ENCODE measurements around the gene THBS3.

DNA sequence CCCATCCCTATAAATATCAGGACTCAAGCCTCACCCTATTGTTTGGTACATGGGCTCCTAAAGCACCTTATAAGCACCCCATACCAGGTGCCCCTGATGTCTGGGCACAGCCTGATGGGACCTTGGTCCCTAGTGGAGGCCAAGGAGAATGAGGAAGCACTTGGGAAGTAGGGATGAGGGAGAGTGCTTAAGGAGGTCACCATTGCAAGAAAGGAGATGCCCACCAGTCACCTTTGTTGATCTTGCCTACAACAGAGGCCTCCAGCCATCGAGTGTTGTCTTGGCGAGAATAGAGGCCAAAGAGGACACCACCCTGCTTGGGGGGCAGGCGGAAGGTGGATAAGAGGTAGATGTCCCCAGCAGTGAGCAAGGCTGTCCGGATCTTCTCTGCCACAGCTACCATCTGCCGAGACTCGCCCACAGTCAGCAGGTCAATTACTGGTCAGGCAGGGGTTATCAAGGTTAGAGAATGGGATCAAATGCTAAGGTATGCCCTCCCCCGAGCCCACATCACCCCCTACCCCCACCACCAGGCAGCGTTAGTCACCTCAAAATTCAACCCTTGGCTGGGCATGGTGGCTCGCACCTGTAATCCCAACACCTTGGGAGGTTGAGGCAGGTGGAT lies 1.6 kb downstream of the THBS3 start:
- TF ChIP-seq, protein P1, sequence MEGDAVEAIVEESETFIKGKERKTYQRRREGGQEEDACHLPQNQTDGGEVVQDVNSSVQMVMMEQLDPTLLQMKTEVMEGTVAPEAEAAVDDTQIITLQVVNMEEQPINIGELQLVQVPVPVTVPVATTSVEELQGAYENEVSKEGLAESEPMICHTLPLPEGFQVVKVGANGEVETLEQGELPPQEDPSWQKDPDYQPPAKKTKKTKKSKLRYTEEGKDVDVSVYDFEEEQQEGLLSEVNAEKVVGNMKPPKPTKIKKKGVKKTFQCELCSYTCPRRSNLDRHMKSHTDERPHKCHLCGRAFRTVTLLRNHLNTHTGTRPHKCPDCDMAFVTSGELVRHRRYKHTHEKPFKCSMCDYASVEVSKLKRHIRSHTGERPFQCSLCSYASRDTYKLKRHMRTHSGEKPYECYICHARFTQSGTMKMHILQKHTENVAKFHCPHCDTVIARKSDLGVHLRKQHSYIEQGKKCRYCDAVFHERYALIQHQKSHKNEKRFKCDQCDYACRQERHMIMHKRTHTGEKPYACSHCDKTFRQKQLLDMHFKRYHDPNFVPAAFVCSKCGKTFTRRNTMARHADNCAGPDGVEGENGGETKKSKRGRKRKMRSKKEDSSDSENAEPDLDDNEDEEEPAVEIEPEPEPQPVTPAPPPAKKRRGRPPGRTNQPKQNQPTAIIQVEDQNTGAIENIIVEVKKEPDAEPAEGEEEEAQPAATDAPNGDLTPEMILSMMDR (conservative IDR thresholded peaks at IDR 0.05; ENCODE audit: low read length), result no peak
- TF ChIP-seq EZH2phosphoT487 (IDR thresholded peaks at IDR 0.05; ENCODE audit: borderline replicate concordance), result no peak

Measured in Loucy (cell line).